GM21515 (cell line): ENCODE results near the gene NIPBL.
"Not testable (repeated sequence)": the region's sequence is repeated elsewhere in the genome, so short reads cannot be mapped to it uniquely, and the experiment has no call there.

Experiments used
- ATAC-seq: cut with Tn5 transposase; IDR thresholded peaks from one replicate; pipeline ENCODE4 v1.9.1; 2021; ENCODE audit not compliant: unreplicated experiment

Gene NIPBL

DNA sequence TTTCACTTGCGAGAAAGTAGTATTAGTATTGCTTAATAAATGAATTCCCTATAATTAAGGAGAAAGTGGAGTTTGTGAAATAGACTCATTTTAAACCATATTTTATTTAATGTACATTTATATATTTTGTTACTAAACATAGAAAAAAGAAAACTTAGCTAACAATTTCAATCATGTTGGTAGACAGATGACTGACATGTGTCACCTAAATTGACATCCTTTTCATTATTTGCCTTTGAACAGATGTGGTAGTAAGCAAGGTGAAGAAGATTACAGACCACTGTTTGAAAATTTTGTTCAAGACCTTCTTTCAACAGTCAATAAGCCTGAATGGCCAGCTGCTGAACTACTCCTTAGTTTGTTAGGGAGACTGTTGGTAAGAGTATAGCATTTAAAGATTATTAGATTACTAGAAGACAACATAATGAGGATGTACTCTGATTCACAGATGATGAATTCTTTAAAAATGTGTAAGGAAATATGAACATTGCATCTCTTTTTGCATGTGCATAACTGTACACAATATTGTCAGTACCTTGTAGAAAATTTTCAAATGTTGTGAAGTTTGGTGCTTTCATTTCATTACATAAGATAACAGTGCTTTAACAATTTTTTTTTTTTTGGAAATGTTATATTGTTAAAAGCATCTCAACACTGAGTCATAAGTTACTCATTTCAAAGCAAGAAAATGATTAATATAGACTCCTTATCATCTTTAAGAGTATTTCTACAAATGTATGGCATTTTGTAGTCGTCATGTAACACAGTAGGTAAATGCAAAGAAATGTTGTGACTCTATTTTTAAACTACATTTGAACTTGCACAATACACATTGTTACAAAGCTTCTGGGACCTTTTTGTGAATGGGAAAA, 139.5 kb downstream of the NIPBL start:
- ATAC-seq: no peak

DNA sequence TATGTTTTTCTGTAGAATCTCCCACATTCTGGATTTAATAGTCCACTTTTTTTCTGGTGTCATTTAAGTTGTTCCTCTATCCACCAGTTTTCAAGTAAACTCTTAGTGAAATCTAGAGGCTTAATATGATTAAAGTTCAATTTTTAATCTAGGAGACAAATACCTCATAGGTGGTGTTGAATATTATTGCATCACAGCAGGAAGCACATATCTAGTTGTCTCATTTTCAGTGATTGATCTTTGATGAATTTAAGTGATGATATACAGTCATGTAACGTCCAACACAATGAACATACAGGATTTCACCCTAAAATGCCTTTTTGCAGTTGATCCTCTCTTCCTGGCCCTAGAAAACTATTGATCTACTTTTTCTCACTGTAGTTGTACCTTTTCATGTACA, 152.3 kb downstream of the NIPBL start:
- no peak for ATAC-seq

DNA sequence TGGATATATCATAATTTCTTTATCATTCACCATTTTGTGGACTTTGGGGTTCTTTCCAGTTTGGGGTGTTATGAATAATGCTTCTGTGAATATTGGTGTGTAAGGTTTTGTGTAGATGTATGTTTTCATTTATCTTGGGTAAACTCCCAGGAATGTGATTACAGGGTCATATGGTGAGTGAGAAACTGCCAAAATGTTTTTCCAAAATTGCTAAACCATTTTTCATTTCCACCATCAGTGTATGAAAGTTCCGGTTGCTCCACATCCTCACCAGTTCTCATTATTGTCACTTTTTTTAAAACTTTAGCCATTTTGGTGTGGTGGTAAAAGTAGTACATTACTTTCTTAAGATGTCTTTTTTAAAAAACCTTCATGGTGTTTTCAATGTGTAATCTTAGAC, 152.9 kb downstream of the NIPBL start:
- no peak for ATAC-seq

DNA sequence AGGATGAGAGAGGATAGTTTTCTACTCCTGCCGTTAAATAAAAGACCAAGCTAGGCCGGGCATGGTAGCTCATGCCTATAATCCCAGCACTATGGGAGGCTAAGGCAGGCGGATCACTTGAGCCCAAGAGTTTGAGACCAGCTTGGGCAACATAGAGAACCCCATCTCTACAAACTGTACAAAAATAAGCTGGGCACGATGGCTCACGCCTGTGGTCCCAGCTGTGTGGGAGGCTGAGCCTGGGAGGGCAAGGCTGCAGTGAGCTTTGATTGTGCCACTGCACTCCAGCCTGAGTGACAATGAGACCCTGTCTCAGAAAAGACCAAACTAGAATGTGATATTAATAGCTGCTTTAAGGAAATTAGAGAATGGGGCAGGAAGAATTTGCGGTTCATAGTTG, 158.4 kb downstream of the NIPBL start:
- no peak for ATAC-seq

DNA sequence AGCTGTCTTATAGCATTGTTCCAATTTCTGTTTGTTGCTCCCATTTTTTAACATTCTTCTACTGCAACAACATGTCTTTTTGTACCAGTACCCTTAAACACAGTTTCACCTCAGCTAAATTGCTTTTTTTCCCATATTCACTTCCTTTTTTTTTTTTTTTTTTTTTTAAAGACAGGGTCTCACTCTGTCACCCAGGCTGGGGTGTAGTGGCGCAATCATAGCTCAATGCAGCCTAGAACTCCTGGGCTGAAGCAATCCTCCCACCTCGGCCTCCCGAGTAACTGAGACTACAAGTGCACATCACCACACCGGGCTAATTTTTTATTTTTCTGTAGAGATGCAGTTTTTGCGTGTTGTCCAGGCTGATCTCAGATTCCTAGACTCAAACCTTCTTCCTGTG, 161.3 kb downstream of the NIPBL start:
- ATAC-seq: no peak

DNA sequence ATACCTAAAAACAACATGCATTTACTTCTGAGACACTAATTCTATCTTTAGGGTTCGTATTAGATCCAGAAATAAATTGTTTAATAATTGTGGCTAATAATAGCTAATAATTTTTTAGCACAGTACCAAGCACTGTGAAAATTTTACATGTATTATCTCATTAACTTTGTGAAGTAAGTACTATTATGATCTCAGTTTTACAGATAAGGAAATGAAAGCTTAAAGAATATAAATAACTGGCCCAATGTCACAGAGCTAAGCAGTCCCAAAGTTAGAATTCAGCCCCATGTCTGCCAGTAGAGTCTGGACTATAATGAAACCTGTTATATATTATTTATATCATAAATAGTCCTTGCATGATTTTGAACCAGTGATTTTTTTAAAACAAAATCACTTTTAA, 163.3 kb downstream of the NIPBL start:
- ATAC-seq: no peak

GRCh38 chr5:37043693-37044092, 167.1 kb downstream of the NIPBL start:
- no peak for ATAC-seq

- ATAC-seq: no peak
These were observed 167.6 kb downstream of the NIPBL start for GRCh38 chr5:37044120-37044519.

- no peak for ATAC-seq
These were observed 169.1 kb downstream of the NIPBL start for GRCh38 chr5:37045703-37046102.

DNA sequence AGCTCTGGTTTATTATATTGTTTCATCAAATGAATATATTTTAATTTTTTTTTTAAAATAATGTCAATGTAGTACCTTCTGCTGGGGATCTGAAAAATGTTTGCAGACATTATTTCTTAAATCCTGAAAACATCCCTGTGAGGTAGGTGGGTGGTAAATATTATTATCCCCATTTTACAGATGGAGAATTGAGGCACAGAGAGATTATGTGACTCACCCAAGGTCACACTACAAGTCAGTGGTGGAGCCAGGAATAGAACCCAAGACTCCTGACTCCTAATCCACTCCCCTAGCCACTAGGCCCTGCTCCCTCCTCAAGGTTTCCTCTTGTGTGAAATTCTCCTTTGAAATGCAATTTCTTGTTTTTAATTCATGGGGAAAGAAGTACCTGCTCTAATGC, 171.4 kb downstream of the NIPBL start:
- no peak for ATAC-seq

- no peak for ATAC-seq
These were observed 177.8 kb downstream of the NIPBL start for GRCh38 chr5:37054391-37054790.

DNA sequence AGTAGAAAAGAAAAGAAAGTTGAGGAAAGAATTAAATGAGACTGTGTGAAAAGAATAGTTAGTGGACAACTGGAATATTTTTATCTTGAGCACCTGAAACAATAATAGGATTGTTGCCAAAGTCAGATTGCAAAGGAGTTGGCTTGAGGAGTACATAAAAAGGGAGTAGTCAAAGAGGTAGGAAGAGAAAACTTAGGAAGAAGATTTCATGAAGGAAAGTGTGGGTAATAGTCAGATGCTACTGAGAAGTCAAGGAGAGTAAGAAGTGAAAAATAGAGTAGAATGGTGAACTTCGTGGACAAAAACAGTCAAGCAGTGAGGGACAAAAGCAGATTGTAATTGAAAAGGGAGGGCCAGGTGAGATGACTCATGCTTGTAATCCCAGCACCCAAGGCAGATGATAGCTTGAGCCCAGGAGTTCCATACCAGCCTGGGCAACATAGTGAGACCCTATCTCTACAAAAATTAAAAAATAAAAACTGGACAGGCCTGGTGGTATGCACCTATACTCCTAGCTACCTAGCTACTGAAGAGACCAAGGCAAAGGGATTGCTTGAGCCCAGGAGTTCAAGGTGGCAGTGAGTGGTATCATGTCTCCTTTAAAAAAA, 178.9 kb downstream of the NIPBL start:
- no peak for ATAC-seq

- no peak for ATAC-seq
These were observed 180.2 kb downstream of the NIPBL start for GRCh38 chr5:37056762-37057161.

GRCh38 chr5:37060030-37060429, 183.5 kb downstream of the NIPBL start:
- no peak for ATAC-seq

DNA sequence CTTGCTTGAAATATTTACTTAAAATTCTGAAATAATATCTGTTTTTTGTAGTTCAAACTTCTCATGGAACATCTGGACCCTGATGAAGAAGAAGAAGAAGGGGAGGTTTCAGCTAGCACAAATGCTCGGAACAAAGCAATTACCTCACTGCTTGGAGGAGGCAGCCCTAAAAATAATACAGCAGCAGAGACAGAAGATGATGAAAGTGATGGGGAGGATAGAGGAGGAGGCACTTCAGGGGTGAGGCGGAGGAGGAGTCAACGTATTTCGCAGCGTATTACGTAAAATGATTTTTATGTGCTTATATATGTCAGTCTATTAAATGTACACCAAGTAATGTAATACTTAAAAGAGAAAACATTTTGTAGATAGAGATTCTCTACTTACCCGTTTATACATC, 187.2 kb downstream of the NIPBL start:
- ATAC-seq: no peak

- ATAC-seq: no peak
These were observed 187.9 kb downstream of the NIPBL start for GRCh38 chr5:37064442-37064841.

DNA sequence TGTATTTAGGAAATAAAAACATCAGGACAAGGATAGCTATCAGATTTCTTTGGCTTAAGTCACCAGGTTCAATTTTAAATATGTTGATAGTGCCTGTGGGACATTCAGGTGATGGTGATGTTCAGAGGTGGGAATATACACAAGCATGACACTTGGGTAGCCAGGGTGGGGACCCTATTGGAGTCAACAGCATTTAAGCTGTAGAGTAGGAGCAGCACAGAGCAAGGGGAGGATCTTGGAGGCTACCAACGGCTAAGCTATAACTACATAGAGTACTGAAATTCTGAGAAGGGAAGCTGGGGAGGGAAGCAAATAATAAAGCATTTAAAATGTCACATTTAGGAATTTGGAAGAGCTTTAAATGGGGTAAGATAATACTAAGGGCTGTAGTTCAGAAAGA, 194.9 kb downstream of the NIPBL start:
- no peak for ATAC-seq

DNA sequence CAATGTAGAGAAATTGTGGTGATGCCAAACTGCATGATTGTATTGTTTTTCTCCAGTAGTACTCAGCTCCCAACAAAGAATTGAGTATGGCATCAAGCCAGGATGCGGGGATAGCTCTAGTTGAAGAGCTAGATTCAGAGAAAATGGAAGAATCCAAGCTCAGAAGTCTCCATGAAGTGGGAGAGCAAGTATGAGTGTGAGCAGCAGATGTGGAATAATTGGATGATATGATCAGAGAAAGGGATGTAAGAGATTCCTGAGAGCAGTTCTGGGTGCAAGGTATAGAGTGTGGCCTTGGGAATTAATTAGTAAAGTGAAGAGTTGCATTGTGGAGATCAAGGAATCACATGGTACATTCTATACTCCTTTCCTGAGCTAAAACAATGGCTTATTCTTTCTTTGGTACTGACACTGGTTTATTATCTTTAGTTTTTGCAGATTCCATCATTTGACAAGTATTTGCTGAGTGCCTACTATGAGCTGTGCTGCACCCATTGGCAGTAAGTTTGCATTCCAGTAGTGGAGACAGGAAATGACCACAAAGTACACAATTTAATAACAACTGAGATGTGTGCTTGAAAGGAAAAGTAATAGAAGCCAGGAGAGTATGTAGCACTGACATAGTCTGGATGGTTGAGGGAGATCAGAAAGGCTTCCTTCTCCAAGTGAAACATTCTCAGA, 195.5 kb downstream of the NIPBL start:
- no peak for ATAC-seq

DNA sequence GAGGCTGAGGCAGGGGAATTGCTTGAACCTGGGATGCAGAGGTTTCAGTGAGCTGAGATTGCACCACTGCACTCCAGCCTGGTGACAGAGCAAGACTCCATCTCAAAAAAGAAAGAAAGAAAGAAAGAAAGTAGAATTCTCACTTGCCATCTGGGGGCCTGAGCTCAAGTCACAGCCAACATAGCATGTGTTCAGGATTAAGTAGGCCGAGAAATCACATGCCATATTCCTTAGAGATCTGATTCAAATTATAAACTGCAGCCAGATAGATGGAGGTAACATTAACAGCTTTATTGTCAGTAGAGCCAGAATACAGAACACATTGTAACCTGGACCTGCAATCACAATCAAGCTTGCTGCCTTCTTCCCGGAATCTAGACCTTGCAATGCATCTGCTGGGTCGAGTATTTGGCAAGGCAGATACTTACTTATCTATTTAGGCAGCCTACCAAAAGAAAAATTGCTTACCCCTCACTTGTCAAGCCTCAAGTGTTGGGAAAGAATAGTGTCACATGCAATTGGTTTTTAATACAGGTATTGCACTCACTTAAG, 198.9 kb downstream of the NIPBL start:
- no peak for ATAC-seq

DNA sequence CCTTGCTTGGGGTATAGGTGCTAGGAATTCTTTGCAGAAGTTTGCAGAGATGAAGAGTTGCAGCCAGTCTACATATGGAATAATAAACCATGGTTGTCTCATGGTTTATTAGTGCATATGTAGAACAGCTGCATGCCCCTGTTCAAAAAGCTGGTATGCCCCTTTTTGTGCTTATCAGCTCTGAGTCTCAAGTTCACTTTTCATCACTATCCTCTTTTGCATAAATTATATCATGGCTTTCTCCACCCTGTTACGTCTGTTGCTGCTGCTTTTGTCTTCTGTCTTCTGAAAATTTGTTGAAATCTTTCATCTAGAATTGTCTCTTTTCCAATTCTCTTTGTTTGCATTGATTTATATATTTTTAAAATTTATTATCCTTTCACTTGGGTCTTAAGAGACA, 200.6 kb downstream of the NIPBL start:
- no peak for ATAC-seq

GRCh38 chr5:37080697-37081096, 204.1 kb downstream of the NIPBL start:
- no peak for ATAC-seq

- not testable (repeated sequence) for ATAC-seq
These were observed 206.4 kb downstream of the NIPBL start for GRCh38 chr5:37082977-37083376.
